SKM-1 (cell line): Measurements from ENCODE around the gene ZNF331.
"Not testable (repeated sequence)": the region's sequence is repeated elsewhere in the genome, so short reads cannot be mapped to it uniquely, and the experiment has no call there.

Experiments
- DNase-seq: peaks from one replicate; lab custom pipeline; 2025; ENCODE audit not compliant: unreplicated experiment; lab: John Stamatoyannopoulos, UW

Gene ZNF331

GRCh38 chr19:53537521-53538377 lies at the start of gene ZNF331:
Gene ZNF331 (plus strand): TSS chr19:53538145. CDS start chr19:53569377, 31,232 bp downstream.
- no peak for DNase-seq

- no peak for DNase-seq
These were observed 45.8 kb upstream of the ZNF331 start for GRCh38 chr19:53492153-53492552.

GRCh38 chr19:53497311-53498023 lies 40.5 kb upstream of the ZNF331 start:
- not testable (repeated sequence) for DNase-seq

GRCh38 chr19:53498024-53498395 lies 39.9 kb upstream of the ZNF331 start:
- DNase-seq = not testable (repeated sequence)

- DNase-seq = not testable (repeated sequence)
These were observed 34.8 kb upstream of the ZNF331 start for GRCh38 chr19:53503151-53503550.

- not testable (repeated sequence) for DNase-seq
These were observed 34.1 kb upstream of the ZNF331 start for GRCh38 chr19:53503671-53504364.

GRCh38 chr19:53504365-53504703 lies 33.6 kb upstream of the ZNF331 start:
- DNase-seq = not testable (repeated sequence)

- DNase-seq = no peak
These were observed 33.1 kb upstream of the ZNF331 start for GRCh38 chr19:53504885-53505284.

GRCh38 chr19:53506728-53507127 lies 31.2 kb upstream of the ZNF331 start:
- no peak for DNase-seq

GRCh38 chr19:53507523-53508442 lies 30.2 kb upstream of the ZNF331 start:
- DNase-seq = no peak

GRCh38 chr19:53509443-53509842 lies 28.5 kb upstream of the ZNF331 start:
- no peak for DNase-seq

- DNase-seq = no peak
These were observed 28.1 kb upstream of the ZNF331 start for GRCh38 chr19:53509845-53510244.

- no peak for DNase-seq
These were observed 26.6 kb upstream of the ZNF331 start for GRCh38 chr19:53511357-53511756.

- DNase-seq = no peak
These were observed 26.0 kb upstream of the ZNF331 start for GRCh38 chr19:53511933-53512374.

- DNase-seq = not testable (repeated sequence)
These were observed 22.9 kb upstream of the ZNF331 start for GRCh38 chr19:53515047-53515446.

GRCh38 chr19:53517114-53517741 lies 20.7 kb upstream of the ZNF331 start:
- no peak for DNase-seq

- DNase-seq = no peak
These were observed 19.8 kb upstream of the ZNF331 start for GRCh38 chr19:53518121-53518520.

- no peak for DNase-seq
These were observed 19.2 kb upstream of the ZNF331 start for GRCh38 chr19:53518716-53519115.

GRCh38 chr19:53519446-53519845 lies 18.5 kb upstream of the ZNF331 start:
- no peak for DNase-seq

GRCh38 chr19:53520163-53520546 lies 17.8 kb upstream of the ZNF331 start:
- no peak for DNase-seq
